MV-4-11 (cell line): ENCODE measurements around the gene ITIH6.
A peak's percentile ranks its signal among the peaks of the same experiment; 100 is the strongest.
"Not testable (repeated sequence)": the region's sequence is repeated elsewhere in the genome, so short reads cannot be mapped to it uniquely, and the experiment has no call there.

ENCODE experiments used
- DNase-seq: peaks from one replicate; lab custom pipeline; 2025; lab: John Stamatoyannopoulos, UW

ITIH6 gene

DNA sequence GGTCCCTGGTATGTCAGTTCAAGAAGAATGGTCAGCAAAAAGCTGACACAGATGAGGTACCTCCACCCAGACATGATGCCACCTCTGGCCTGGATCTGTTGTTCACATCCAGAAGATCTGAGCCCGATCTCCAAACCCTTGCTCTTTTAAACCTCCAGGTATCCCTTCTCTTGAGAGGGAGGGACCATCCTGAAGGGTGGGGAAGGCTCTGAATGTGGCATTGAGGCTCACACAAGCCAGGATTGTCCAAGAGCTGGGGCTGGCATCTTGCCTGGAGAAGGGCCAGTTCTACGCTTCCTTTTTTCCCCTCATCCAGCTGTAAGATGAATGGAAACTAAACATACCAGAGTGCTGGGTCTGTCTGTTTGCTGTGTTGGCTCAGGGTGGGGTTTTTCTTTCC, at the start of gene ITIH6:
TSS of gene ITIH6 (minus strand) at position 119 of the 400 bp plus-strand sequence. CDS start at position 74, 45 bp downstream.
- DNase-seq: no peak

DNA sequence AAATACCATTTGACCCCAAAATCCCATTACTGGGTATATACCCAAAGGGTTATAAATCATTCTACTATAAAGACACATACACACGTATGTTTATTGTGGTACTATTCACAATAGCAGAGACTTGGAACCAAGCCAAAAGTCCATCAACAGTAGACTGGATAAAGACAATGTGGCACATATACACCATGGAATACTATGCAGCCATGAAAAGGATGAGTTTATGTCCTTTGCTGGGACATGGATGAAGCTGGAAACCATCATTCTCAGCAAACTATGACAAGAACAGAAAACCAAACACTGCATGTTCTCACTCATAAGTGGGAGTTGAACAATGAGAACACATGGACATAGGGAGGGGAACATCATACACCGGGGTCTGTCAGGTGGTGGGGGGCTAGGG, 49.6 kb upstream of the ITIH6 start:
- DNase-seq: not testable (repeated sequence)

DNA sequence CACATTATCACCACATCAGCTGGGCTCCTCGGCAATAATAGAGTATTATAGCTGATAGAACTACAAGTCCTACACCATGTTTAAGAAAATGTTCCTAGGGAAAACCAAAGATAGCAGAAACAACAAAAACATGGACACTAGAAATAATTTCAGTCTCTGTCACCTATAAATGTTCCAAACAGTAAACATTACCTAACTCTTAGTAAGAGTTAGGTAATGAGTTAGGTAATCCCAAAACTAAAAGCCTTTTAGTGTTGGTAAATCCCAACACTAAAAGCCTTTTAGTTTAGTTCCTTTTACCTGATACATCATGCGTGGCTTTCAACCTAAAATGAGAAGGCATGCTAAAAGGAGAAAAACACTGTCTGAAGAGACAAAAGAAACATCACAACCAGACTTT, 45.0 kb upstream of the ITIH6 start:
- no peak for DNase-seq

DNA sequence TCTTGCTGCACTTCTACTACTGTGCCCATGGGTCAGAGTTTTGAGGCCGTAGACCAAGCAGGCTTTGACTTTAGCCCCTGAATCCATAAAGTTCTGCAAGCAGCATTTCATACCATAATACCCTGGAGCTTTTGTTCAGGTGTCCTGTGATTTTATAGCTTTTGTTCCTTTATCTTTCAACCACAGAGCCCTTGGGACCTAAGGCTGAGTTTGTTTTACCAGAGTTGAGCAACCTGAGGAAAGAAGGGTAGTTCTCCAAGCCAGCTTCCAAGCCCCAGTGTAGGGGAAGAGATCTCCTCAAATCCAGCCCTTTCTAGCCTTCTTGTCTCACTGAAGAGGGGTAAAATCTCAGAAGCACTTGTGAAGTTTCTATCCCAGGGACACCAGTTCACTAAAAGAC, 44.6 kb upstream of the ITIH6 start:
- no peak for DNase-seq

- not testable (repeated sequence) for DNase-seq
Measured at GRCh38 chrX:54841184-54841874, 43.3 kb upstream of the ITIH6 start.

DNA sequence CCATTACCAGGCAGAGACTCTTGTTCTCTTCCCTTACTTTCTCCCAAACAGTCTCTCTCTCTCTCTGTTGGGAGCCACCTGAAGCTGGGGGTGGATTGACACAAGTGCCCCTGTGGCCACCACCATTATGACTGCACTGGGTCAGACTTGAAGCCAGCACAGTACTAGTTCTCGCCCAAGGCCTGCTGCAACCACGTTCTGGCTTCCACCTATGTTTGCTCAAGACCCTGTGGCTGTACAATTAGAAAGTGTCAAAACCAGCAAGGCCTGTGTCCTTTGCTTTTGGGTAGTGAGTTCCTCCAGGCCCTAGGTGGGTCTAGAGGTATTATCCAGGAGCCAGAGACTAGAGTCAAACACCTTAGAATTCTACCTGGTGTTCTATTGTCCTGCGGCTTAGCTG, 40.5 kb upstream of the ITIH6 start:
- DNase-seq: no peak

GRCh38 chrX:54826598-54826997, 28.5 kb upstream of the ITIH6 start:
- DNase-seq: no peak

- no peak for DNase-seq
Measured at GRCh38 chrX:54825716-54826438, 27.8 kb upstream of the ITIH6 start.

DNA sequence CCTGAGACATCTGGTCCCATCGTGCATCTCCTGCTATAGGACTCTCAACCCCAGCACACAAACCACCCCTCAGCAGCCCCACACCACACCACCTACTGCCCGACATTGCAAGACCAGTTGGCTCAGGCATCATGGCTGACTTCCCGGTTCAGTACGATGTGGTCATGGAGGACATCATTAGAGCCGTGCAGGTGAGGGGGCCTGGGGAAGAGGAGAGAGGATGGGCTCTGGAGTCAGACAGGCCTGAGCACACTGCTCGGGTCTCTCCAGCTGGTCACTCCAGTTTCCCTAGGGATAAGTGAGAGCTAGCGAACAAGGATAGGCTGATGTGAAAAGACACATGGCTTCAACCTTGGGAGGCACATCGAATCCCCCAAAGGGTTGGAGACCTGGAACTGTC, 26.7 kb upstream of the ITIH6 start:
- no peak for DNase-seq

DNA sequence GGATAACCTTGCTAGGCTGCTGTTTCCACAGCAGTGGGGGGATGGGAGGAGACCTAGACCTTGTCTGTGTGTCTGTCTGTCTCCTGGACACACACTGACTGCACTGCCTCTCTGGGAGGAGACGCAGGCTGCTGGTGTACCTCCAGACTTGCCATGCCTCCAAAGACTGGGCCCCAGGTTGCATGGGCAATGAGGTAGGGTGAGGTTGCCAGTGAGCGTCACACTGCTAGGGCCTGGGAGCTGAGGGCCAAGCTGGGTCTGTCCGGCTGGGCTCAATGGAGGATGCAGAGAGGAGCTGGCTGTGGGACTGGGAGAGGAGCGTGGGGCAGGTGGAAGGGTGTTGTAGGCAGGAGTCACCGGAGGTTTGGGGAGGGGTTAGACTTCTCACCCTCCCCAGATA, 26.1 kb upstream of the ITIH6 start:
- no peak for DNase-seq

GRCh38 chrX:54821310-54821709, 23.3 kb upstream of the ITIH6 start:
- DNase-seq: no peak

GRCh38 chrX:54820737-54821136, 22.7 kb upstream of the ITIH6 start:
- no peak for DNase-seq

- DNase-seq: no peak
Measured at GRCh38 chrX:54819201-54819600, 21.1 kb upstream of the ITIH6 start.

DNA sequence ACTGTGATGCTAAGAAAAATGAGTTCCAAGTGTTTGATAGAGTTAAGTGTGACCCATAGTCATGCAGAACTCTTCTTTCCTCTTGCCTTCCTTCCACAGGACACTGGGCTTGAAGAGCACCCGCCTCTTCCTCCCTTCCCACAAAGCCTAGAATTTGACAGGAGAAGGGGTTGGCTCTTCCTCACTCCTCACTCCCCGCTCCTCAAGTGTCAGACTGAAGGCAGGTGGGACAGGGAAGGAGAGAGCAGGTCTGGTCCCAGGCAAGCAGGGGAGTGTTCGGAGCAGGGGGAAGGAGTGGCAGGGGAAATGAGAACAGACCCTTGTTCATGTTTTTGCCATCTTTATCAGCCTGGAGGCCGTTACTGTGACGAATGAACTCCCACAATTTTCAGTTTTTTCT, 20.2 kb upstream of the ITIH6 start:
- no peak for DNase-seq

DNA sequence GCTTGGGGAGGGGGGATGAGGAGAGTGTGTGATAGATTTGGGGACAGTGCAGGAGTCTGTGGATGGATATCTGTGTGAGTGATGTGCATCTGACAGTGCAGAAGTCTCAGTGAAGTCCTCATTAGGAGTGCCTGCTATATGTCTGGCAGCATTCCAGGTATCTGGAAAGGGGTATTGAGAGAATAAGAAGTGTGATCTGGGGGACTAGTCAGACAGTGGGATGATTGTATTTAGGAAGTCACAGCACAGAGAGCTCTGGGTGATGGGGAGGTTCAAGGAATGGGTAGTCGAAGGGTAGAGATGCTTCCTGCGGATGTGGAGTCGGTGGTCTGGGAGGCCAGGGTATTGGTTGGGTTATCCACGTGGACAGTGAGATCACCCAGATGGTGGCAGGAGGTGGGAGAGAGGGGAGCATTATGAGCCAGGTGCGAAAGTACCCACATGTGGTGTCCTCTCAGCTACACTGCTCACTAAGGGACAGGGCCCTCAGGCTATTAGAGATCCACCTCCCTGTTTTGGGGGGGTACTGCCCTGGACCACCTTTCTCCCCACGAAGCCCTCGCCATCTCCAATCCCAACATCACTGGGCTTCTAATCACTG, 19.3 kb upstream of the ITIH6 start:
- DNase-seq: no peak

- DNase-seq: no peak
Measured at GRCh38 chrX:54812306-54812705, 14.3 kb upstream of the ITIH6 start.

- no peak for DNase-seq
Measured at GRCh38 chrX:54811301-54811885, 13.3 kb upstream of the ITIH6 start.

GRCh38 chrX:54810532-54810931, 12.5 kb upstream of the ITIH6 start:
- no peak for DNase-seq

DNA sequence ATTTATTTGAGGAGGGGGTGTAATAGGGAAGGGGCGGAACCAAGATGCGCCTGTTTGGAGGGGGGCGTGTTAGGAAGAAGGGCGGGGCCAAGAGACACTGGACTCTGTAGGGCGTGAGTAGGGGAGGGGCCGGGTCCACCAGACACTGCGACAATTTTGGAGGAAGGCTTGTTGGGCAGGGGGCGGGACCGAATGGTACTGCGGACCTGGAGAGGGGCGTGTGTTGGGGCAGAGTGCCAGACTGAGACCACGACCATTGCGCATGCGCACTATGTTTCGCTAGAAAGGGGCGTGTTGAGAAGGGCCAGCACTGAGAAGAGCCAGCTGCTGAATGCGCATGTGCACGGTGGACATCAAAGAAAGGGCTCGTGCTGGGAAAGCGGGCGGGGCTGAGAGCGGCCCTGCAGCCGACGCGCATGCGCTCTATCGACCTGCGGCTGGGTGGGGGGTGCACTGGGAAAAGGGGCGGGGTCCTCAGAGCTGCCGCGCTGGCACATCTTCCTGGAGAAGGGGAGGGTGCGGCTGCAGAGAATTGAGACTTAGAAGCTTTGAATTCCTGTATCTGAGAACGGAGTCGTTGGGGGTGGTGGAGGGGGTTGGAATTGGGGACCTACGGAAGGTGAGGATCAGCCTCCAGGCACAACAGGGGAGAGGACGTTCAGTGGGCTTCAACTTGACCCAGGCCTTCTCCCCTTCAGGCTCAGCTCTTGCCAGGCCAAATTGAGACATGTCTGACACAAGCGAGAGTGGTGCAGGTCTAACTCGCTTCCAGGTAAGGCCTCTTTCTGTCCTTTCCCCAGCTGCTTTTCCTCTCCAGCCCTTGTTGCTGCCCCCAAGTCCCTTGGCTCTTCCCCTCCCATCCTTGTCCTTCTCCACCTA, 10.8 kb upstream of the ITIH6 start:
- peak; percentile 88 for DNase-seq

DNA sequence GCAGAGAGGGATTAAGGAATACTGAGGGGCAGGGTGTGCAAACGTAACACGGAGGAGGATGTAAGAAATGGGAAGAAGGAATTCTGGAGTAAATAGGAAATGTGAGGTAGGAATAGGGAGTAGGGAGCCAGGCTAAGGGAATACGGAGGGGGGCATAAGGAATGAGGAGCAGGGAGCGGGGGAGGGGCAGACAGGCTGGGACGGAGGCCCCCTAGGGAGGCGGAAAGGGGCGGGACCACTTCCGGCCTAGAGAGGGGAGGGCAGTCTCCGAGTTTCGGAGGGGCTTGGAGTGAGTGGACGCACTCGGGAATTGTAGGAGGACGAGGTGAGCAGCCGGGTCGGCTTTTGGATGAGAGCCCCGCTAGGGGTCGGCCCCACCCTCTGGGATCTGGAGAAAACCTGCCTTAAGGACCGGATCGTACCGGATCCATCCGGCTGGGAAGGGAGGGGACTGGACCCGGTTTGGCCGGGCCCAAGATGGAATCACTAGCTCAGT, 10.1 kb upstream of the ITIH6 start:
- peak; percentile 35 for DNase-seq

DNA sequence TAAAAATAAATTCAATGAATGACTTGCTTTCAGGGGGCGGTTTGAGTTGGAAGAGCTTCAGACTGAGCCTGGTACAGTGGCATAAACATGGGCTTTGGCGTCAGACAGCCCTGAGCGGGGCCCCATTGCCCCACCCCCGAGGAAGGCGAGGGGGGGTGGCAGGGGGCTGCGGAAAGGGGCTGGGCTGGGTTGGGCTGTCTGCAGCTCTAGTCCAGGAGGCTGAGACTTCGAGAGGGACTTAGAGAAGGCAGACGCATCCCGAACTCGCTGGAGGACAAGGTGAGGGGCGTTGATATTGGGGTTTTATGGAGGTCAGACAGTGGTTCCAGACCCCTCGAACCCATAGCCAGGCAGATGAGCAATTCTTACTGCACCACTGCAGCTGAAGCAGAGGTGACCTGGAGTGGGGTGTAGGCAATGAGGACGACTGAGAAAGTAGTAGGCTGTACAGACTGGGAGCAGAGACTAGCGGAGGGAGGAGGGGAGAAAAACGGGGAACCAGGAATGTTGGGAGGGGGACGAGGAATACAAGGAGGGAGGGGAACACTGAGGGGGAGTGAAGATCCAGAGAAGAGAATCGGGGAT, 9.6 kb upstream of the ITIH6 start, which contains the start of gene MAGED2:
TSS of gene MAGED2 (plus strand) at position 222 of the 585 bp plus-strand sequence. CDS start 1,587 bp downstream, outside the sequence.
- no peak for DNase-seq
